Activated gamma-delta T cell treated with anti-CD3 and anti-CD28 coated beads, Interleukin-2, amount 50 U/mL, for 16 hours (primary cell): ENCODE data around the gene SLC10A7.

Source experiments
- DNase-seq: peaks from one replicate; pipeline ENCODE4 v3.0.0-alpha.2; 2020; ENCODE audit warnings: low read depth

Gene SLC10A7

DNA sequence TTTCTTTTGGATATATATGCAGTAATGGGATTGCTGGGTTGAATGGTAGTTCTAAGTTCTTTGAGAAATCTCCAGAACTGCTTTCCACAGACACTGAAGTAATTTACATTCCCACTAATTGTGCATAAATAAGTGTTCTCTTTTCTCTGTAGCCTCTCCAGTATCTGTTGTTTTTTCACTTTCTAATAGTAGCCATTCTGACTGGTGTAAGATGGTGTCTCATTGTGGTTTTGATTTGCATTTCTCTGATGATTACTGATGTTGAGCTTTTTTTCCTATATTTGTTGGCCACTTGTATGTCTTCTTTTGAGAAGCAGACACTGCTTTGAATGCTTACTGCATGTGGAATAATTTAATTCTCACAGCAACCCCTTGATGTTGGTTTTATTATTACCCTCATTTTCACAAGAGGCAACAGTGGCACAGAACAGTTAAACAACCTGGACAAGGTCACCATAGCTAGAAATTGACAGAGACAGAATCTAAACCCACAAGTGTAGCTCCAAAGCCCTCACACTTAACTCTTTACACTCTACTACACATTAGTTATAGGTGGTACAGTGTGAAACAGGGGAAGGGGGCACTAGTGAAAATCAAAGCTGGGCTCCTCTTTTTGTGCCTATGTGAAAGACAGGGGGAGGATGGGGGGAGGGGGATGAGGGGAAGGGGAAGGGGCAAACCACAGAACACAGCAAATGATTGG, 211.3 kb downstream of the SLC10A7 start:
- no peak for DNase-seq

DNA sequence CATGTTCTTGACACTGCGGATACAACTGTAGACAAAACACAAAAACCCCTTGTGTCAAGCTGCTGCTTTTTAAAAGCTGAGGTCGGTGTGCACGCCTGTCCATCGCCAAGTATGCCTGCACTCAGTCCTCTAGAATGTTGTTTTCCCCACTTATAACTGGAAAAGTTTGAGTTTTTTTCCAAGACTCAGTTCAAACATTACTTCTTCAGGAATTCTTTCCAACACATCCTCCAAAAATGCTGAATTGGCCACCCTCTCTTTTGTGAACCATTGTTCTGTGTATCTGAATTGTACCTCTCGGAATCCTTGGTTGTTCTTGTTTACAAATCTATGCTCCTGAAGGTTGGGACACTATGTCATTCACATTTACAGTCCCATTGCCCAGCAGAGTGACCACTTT, 212.8 kb downstream of the SLC10A7 start:
- no peak for DNase-seq

DNA sequence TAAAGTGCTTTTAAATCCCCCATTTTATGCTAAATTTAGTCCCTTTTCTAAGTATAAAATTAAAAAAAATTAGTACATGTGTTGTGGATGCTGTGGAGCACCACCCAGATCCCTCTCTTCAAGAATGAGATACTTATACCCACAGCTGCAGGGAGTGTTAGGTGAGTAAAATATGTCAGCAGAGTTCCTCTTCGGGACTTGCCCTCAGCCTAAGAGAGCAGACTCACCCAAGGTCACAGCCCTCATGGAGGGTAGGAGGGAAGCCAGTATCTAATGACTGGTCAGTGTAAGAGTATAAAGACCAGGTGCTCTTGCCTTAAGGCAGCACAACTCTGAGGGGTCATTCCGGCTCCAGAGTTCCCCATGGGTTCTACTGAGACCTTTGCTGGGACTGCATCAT, 218.9 kb downstream of the SLC10A7 start:
- DNase-seq: no peak

- DNase-seq: no peak
Measured at GRCh38 chr4:146299607-146300006, 222.1 kb downstream of the SLC10A7 start.

GRCh38 chr4:146294776-146295175, 227.0 kb downstream of the SLC10A7 start:
- no peak for DNase-seq

DNA sequence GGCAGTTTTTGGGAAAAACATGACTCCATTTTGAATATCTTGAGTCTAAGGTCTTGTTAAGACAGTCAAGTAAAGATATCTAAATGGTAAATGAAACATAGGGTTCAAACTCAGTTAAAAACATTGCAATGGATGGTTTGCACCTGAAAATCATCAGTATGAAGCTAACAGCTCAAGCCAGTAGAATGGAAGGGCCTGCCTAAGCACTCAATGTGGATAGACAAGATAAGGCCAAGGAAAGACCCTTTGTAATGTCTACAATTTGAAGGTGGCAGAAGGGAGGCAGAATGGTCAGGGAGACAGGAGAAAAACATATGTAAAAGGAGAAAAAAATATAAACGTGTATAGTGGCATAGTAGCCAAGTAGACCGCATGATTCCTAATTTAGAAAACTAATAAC, 229.2 kb downstream of the SLC10A7 start:
- no peak for DNase-seq

GRCh38 chr4:146291313-146291712, 230.4 kb downstream of the SLC10A7 start:
- DNase-seq: no peak

- no peak for DNase-seq
Measured at GRCh38 chr4:146288193-146288592, 233.5 kb downstream of the SLC10A7 start.

- no peak for DNase-seq
Measured at GRCh38 chr4:146285037-146285436, 236.7 kb downstream of the SLC10A7 start.

- DNase-seq: no peak
Measured at GRCh38 chr4:146283758-146284651, 237.7 kb downstream of the SLC10A7 start.

DNA sequence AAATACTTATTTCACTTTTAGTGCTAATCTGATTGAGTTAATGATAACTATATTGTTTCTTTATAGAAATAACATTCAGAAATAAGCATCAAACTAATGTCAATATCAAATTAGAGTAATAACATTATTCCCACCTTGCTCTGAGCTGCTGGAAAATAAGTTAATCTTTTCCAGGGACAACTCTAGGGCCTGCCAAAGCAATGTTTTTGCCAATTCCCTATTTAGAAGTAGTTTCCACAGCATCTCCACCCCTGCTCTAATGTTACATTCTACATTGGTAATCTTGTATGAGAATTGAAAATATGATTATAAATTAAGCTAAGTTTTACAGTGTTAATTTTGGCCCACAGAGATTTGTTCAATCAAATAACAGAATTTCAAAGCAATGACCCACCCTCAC, 239.1 kb downstream of the SLC10A7 start:
- DNase-seq: no peak

DNA sequence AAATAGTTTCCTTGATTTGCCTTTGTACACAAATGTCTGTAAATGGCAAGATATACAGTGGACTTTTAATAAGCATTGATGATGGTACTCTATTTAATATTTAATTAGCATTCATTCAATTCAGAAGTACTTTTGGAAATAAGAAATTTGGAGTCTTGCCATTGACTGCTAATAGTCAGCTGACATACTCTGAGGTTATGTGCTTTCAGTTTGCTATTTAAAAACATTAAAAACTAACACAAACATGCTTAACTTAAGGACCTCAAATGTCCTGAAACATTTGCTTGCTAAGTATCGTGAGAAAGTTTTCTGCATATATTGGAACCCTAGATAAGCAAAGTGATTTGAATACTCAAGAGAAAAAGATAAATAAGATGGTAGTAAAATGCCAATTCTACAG, 242.8 kb downstream of the SLC10A7 start:
- no peak for DNase-seq

- no peak for DNase-seq
Measured at GRCh38 chr4:146275370-146275769, 246.4 kb downstream of the SLC10A7 start.

- DNase-seq: no peak
Measured at GRCh38 chr4:146274774-146275173, 247.0 kb downstream of the SLC10A7 start.

DNA sequence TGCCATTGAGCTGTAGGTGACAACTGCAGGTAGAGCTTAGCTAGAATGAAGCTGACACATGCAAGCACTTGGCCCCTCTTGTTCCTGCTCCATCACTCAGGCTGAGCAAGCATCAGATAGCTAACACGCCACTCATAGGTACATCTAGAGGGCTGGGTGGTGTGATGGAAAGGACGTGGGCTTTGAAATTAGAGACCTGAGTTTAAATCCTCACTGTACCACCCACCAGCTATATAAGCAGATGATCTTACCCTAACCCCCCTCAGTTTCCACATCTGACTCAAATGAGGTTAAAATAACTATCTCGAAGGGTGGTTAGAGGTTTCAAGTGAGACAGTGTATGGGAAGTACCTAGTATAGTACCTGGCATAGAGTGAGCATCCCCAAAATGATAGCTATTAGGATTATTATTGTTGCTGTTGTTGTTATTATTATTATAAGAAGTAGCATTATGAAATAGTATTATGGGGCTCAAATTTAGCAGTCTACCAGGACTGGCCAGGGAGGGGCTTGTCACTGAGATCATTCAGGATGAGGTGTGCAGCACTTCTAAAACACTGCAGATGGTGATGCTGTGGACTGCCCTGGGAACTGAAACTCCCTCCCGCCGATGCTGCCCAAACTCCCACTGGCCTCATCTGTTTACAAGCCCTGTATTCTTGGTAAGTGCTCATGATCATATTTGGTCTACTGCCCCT, 248.4 kb downstream of the SLC10A7 start:
- no peak for DNase-seq

DNA sequence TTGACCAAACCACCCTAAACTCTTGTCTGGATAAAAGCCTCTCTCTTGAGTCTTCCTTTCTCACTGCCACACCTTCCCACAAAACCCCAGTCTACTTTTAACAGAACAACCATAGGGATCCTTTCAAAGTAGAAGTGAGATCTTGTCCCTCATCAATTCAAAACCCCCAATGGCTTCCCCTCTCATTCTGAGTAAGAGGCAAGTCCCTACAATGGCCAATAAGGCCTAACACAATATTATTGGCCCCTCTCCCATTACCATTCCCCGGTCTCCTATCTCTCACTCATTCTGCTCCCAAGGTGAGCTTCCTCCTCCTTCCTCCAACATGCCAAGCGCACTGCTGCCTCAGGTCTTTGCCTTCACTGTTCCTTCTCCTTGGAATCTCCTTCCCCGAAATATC, 250.3 kb downstream of the SLC10A7 start:
- no peak for DNase-seq

GRCh38 chr4:146269228-146269653, 252.5 kb downstream of the SLC10A7 start:
- no peak for DNase-seq

- DNase-seq: no peak
Measured at GRCh38 chr4:146267826-146268225, 253.9 kb downstream of the SLC10A7 start.

- no peak for DNase-seq
Measured at GRCh38 chr4:146265950-146266490, 255.7 kb downstream of the SLC10A7 start.

DNA sequence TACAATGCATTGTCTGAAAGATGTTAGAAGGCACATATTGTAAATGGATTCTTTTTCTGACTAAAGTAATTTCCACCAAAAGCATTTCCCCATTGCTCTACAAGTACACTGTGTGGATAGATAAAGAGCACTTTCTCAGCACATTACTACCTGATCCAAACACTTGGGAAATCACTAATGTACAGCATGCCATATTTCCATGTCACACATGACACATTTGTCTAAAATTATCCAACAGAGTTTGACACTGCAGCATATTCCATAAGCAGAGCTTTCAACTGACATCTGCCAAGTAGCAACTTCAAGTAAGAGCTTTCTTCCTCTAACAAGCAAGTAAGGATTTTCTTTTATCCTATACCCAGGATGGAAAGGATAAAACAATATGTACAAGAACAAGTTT, 257.9 kb downstream of the SLC10A7 start:
- DNase-seq: no peak

- no peak for DNase-seq
Measured at GRCh38 chr4:146261041-146261440, 260.7 kb downstream of the SLC10A7 start.

DNA sequence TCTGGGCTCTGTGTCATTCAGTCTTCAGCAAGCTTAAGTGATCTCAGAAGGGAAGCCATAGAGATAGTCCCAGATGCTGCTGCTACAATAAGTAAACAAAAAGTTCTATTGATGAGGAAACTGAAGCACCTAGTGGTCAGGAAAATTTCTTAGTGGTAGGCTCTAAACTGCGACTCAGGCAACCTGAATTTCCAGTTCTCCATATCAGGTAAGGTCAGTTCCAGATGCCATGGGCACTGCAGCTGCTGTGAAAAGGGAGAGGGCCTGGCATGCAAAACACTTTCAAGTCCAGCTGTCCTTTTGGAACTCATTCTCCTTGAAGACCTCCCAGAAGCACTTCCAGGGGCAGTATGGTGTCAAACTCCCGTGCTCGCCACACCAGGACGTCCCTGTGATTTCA, 261.2 kb downstream of the SLC10A7 start:
- DNase-seq: no peak

DNA sequence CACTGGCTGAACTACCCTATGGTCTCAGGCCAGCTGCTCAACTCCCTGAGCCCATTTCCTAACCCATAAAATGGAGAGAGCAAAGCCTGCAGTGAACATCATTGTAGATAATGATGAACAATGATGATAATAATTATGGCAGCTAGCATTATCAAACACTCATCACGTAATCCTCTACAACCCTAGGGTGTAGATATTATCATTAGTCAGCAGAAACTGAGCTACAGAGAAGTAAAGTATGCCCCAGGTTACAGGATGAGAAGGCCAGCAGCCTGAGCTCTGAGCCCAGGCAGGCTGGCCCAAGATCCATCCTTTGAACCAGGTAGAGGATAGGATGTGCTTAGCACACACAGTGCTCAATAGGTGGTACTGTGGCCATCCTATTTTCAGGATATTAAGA, 264.2 kb downstream of the SLC10A7 start:
- no peak for DNase-seq
